ENCODE data around the gene PRKAR1B.

The PRKAR1B gene

DNA sequence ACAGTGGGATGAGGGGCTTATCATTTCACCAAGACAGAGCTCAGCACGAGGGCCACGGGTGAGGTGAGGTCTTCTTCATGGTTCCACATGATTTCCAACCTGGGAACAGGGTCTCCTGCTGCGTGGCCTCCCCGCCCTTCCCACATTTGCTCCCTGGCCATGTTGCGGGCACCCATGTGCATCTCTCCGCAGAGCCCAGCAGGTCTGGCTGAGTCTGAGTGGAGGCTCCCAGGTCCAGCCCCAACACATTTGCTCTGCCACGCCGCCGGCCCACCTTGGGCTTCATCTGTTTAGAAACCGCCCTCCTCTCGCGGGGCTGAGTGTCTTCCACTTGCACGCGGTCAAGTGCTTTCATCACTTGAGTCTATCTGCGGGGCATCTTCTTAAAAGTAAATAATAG, 14.8 kb upstream of the PRKAR1B start:
- no peak overlapping the region for H3K27ac Mint-ChIP-seq
- H3K9me3 Mint-ChIP-seq: no peaks in the 10 kb centered on the region
- peaks cover 15% of the 10 kb centered on the region for H3K36me3 Mint-ChIP-seq (ENCODE audit: insufficient read depth)
- no peaks in the 10 kb centered on the region for H3K27me3 Mint-ChIP-seq
- ATAC-seq (replicated peaks) (no peak), DNase-seq (no peak)
- no peak overlapping the region for H3K4me3 Mint-ChIP-seq
- peaks cover 4 to 5% of the 10 kb centered on the region in 2 donors for H3K4me1 Mint-ChIP-seq (ENCODE audit: low read depth in 2 of 2)

- Mint-ChIP-seq H3K9me3 (no peaks in the 10 kb centered on the region), H3K4me3 (no peak overlapping the region), H3K36me3 (ENCODE audit: insufficient read depth) (peaks cover 15% of the 10 kb centered on the region), H3K27ac (peak overlapping the region in 1 of 2 donors; percentile 80), H3K27me3 (no peaks in the 10 kb centered on the region), H3K4me1 (ENCODE audit: low read depth in 2 of 2) (peaks cover 4 to 5% of the 10 kb centered on the region in 2 donors)
- DNase-seq (no peak), ATAC-seq (replicated peaks) (no peak)
Observed at GRCh38 chr7:741191-741671, 14.2 kb upstream of the PRKAR1B start.

GRCh38 chr7:739983-740942, 13.2 kb upstream of the PRKAR1B start:
- Mint-ChIP-seq H3K4me1 (ENCODE audit: low read depth in 2 of 2) (peaks cover 4 to 5% of the 10 kb centered on the region in 2 donors), H3K27me3 (no peaks in the 10 kb centered on the region), H3K36me3 (ENCODE audit: insufficient read depth) (peaks cover 15% of the 10 kb centered on the region), H3K9me3 (no peaks in the 10 kb centered on the region), H3K27ac (peak overlapping the region in 1 of 2 donors; percentile 80), H3K4me3 (no peak overlapping the region)
- no peak for DNase-seq
- no peak for ATAC-seq (replicated peaks)

- Mint-ChIP-seq H3K9me3 (no peaks in the 10 kb centered on the region), H3K27ac (no peak overlapping the region), H3K4me1 (ENCODE audit: low read depth in 2 of 2) (peaks cover 4 to 5% of the 10 kb centered on the region in 2 donors), H3K4me3 (no peak overlapping the region), H3K27me3 (no peaks in the 10 kb centered on the region), H3K36me3 (ENCODE audit: insufficient read depth) (peaks cover 12% of the 10 kb centered on the region)
- DNase-seq: no peak
- no peak for ATAC-seq (replicated peaks)
Observed at GRCh38 chr7:739455-739982, 12.4 kb upstream of the PRKAR1B start.

DNA sequence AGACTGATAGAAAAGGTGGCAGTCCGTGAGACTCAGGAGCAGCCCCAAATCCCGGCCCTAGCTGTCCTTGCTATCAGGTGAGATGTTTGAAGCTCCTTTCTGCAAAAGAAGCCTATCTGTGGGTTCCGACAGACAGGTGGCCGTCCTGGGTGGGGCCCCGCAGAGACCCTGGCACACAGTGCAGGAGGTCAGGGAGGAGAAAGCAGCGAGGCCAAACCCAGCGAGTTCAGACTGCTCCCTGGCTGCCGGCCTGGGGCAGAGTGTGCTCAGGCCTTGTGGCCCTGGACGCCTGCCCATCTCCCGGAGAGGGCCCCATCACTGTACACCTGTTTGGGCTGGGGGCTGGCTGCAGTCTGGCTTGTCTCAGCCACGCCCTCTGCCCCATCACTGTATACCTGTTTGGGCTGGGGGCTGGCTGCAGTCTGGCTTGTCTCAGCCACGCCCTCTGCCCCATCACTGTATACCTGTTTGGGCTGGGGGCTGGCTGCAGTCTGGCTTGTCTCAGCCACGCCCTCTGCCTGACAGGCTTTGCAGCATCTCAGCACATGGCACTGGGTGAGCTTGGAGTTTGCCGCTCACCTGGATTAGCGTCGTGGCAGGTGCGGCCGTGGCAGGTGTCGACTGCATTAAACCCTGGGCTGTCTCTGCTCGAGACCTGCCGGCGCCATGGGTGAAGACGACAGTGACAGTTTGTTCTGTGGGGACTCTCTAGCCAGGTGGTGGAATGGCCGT, 11.8 kb upstream of the PRKAR1B start:
- no peaks in the 10 kb centered on the region for H3K27me3 Mint-ChIP-seq
- H3K4me1 Mint-ChIP-seq (ENCODE audit: low read depth in 2 of 2): peaks cover 4 to 5% of the 10 kb centered on the region in 2 donors
- no peak overlapping the region for H3K27ac Mint-ChIP-seq
- no peaks in the 10 kb centered on the region for H3K9me3 Mint-ChIP-seq
- H3K36me3 Mint-ChIP-seq (ENCODE audit: insufficient read depth): peaks cover 12% of the 10 kb centered on the region
- no peak overlapping the region for H3K4me3 Mint-ChIP-seq
- DNase-seq (no peak), ATAC-seq (replicated peaks) (no peak)

DNA sequence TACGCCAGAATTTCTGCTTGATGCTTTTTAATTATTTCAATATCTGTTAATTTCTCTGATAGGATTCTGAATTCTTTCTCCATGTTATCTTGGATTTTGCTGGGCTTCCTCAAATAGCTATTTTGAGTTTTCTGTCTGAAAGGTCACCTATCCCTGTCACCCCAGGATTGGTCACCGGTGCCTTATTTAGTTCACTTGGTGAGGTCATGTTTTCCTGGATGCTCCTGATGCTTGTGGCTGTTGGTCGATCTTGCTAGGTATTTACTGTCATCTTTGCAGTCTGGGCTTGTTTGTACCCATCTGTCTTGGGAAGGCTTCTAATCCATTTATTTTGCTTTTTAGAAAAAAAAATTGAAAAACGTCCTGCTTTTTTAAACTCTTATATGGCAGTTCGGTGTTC, 11.2 kb upstream of the PRKAR1B start:
- Mint-ChIP-seq H3K27me3 (no peaks in the 10 kb centered on the region), H3K9me3 (no peaks in the 10 kb centered on the region), H3K4me1 (ENCODE audit: low read depth in 2 of 2) (peaks cover 4 to 5% of the 10 kb centered on the region in 2 donors), H3K36me3 (ENCODE audit: insufficient read depth) (peaks cover 12% of the 10 kb centered on the region), H3K4me3 (no peak overlapping the region), H3K27ac (no peak overlapping the region)
- ATAC-seq (replicated peaks) (no peak), DNase-seq (no peak)

DNA sequence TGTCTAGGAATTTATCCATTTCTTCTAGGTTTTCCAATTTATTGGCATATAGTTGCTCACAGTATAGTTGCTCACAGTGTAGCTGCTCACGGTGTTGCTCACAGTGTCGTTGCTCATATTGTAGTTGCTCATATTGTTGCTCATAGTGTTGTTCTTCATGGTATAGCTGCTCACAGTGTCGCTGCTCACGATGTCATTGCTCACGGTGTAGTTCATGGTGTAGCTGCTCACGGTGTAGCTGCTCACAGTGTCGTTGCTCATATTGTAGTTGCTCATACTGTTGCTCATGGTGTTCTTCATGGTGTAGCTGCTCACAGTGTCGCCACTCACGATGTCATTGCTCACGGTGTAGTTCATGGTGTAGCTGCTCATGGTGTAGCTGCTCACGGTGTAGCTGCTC, 7.7 kb upstream of the PRKAR1B start:
- no peak for DNase-seq
- H3K4me3 Mint-ChIP-seq: no peak overlapping the region

DNA sequence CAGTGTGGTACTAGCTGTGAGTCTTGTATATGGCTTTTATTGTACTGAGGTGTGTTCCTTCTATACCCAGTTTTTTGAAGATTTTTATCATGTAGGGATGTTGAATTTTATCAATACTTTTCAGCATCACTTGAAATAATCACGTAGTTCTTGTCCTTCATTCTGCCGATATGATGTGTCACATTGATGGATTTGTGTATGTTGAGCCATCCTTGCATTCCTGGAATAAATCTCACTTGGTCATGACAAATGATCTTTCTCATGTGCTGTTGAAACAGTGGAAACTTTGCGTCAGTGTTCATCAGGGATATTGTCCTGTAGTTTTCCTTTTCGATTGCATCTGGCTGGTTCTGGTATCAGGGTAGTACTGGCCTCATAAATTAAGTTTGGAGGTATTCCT, 7.1 kb upstream of the PRKAR1B start:
- no peaks in the 10 kb centered on the region for H3K9me3 Mint-ChIP-seq
- no peaks in the 10 kb centered on the region for H3K36me3 Mint-ChIP-seq (ENCODE audit: insufficient read depth)
- peaks cover 4 to 10% of the 10 kb centered on the region in 2 donors for H3K4me1 Mint-ChIP-seq (ENCODE audit: low read depth in 2 of 2)
- no peak overlapping the region for H3K4me3 Mint-ChIP-seq
- no peaks in the 10 kb centered on the region for H3K27me3 Mint-ChIP-seq
- DNase-seq (no peak), ATAC-seq (replicated peaks) (no peak)
- H3K27ac Mint-ChIP-seq: no peak overlapping the region

More for the DNA sequence above, 7.7 kb upstream of the PRKAR1B start:
- no peaks in the 10 kb centered on the region for H3K9me3 Mint-ChIP-seq
- H3K4me1 Mint-ChIP-seq (ENCODE audit: low read depth in 2 of 2): peaks cover 4 to 10% of the 10 kb centered on the region in 2 donors
- H3K27me3 Mint-ChIP-seq: no peaks in the 10 kb centered on the region
- no peak for ATAC-seq (replicated peaks)
- no peak overlapping the region for H3K27ac Mint-ChIP-seq
- H3K36me3 Mint-ChIP-seq (ENCODE audit: insufficient read depth): no peaks in the 10 kb centered on the region

DNA sequence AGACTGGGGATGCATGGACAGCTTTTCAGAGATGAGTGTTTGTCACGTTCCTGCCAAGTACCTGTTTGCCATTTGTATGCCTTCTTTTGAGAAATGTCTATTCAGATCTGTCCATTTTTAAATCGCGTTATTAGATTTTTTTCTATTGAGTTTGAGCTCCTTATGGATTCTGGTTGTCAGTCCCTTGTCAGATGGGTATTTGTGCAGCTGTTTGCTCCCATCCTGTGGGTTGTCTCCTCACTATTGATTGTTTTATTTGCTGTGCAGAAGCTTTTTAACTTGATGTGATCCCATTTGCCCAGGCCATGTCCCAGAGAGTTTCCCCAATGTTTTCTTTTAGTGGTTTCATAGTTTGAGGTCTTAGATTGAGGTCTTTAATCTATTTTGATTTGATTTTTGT, 5.5 kb upstream of the PRKAR1B start:
- H3K36me3 Mint-ChIP-seq (ENCODE audit: insufficient read depth): no peaks in the 10 kb centered on the region
- no peaks in the 10 kb centered on the region for H3K9me3 Mint-ChIP-seq
- H3K27me3 Mint-ChIP-seq: no peaks in the 10 kb centered on the region
- no peak overlapping the region for H3K27ac Mint-ChIP-seq
- no peak for ATAC-seq (replicated peaks)
- H3K4me3 Mint-ChIP-seq: no peak overlapping the region
- peaks cover 11 to 13% of the 10 kb centered on the region in 2 donors for H3K4me1 Mint-ChIP-seq (ENCODE audit: low read depth in 2 of 2)
- DNase-seq: no peak

- DNase-seq (no peak), ATAC-seq (replicated peaks) (no peak)
Observed at GRCh38 chr7:732094-732541, 5.0 kb upstream of the PRKAR1B start.

GRCh38 chr7:731440-732085, 4.5 kb upstream of the PRKAR1B start:
- no peaks in the 10 kb centered on the region for H3K9me3 Mint-ChIP-seq
- no peak for ATAC-seq (replicated peaks)

More at GRCh38 chr7:732094-732541, 5.0 kb upstream of the PRKAR1B start:
- Mint-ChIP-seq H3K27ac (no peak overlapping the region), H3K9me3 (no peaks in the 10 kb centered on the region), H3K27me3 (no peaks in the 10 kb centered on the region), H3K4me3 (no peak overlapping the region), H3K36me3 (ENCODE audit: insufficient read depth) (no peaks in the 10 kb centered on the region), H3K4me1 (ENCODE audit: low read depth in 2 of 2) (peaks cover 9 to 15% of the 10 kb centered on the region in 2 donors)

DNA sequence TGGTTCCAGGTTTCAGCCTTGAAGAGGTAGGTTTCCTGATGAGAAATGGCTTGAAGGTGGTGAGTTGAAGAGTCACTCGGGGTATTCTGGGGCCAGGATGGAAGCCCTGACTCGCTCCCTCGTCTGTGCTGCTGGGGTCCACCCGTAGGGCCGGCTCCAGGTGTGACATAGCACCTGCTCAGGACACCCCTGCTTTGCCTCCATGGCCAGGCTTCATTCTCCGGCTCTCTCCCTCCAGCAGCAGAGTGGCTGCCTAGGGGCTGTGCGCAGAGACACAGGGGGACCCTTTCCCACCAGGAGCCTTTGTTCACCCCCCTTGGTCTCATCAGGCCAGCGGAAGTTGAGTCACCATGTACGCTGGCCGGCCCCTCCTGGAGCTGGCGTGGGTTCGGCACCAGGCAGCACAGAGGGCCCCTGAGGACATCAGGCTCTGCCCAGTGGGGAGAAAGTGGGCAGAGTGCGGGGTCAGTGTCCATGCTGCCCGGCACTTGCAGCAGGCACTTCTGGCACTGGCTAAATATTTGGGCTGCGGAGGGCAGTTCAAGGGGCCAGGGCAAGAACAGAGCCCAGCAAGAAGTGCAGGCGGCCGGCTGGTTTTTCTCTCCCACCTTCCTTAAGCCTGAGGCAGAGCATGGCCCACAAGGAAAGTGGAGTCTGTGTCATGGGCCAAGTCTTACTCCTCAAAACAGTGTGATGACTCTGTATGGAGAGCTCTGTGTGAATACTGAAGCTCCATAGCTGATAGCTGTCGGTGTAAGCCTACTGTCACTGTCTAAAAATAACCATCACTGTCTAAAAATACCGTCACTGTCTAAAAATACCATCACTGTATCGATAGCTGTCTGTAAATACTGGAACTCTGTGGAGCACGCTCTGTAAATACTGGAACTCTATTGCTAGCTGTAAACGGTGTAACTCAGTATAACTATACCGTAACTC, 3.7 kb upstream of the PRKAR1B start:
- Mint-ChIP-seq H3K4me1 (ENCODE audit: low read depth in 2 of 2) (peaks cover 13 to 19% of the 10 kb centered on the region in 2 donors), H3K4me3 (no peak overlapping the region), H3K27me3 (no peaks in the 10 kb centered on the region), H3K36me3 (ENCODE audit: insufficient read depth) (no peaks in the 10 kb centered on the region), H3K9me3 (no peaks in the 10 kb centered on the region), H3K27ac (no peak overlapping the region)
- no peak for ATAC-seq (replicated peaks)
- no peak for DNase-seq

More at GRCh38 chr7:731440-732085, 4.5 kb upstream of the PRKAR1B start:
- Mint-ChIP-seq H3K27ac (no peak overlapping the region), H3K4me1 (ENCODE audit: low read depth in 2 of 2) (peaks cover 9 to 15% of the 10 kb centered on the region in 2 donors), H3K36me3 (ENCODE audit: insufficient read depth) (no peaks in the 10 kb centered on the region), H3K4me3 (no peak overlapping the region), H3K27me3 (no peaks in the 10 kb centered on the region)
- DNase-seq: no peak

Data from effector memory CD8-positive, alpha-beta T cell (primary cell).